Activated naive CD4-positive, alpha-beta T cell treated with anti-CD3 and anti-CD28 coated beads, Interleukin-2, amount 50 U/mL, for 16 hours (primary cell): ENCODE results near the gene NOX4.
"Not testable (repeated sequence)": the region's sequence is repeated elsewhere in the genome, so short reads cannot be mapped to it uniquely, and the experiment has no call there.

Experiments
- DNase-seq: peaks from one replicate; pipeline ENCODE4 v3.0.0-alpha.2; 2020

NOX4 gene

GRCh38 chr11:89457190-89457589 lies 34.0 kb downstream of the NOX4 start:
- no peak for DNase-seq

GRCh38 chr11:89456681-89457080 lies 34.5 kb downstream of the NOX4 start:
- DNase-seq = no peak

- DNase-seq = no peak
Observed at GRCh38 chr11:89452780-89453179, 38.4 kb downstream of the NOX4 start.

GRCh38 chr11:89447845-89448244 lies 43.3 kb downstream of the NOX4 start:
- no peak for DNase-seq

- no peak for DNase-seq
Observed at GRCh38 chr11:89443361-89444322, 47.5 kb downstream of the NOX4 start.

GRCh38 chr11:89442801-89443200 lies 48.4 kb downstream of the NOX4 start:
- DNase-seq = no peak

GRCh38 chr11:89441606-89442005 lies 49.6 kb downstream of the NOX4 start:
- no peak for DNase-seq

GRCh38 chr11:89437317-89437716 lies 53.9 kb downstream of the NOX4 start:
- no peak for DNase-seq

GRCh38 chr11:89436071-89436470 lies 55.1 kb downstream of the NOX4 start:
- DNase-seq = no peak

- DNase-seq = no peak
Observed at GRCh38 chr11:89433278-89433677, 57.9 kb downstream of the NOX4 start.

- not testable (repeated sequence) for DNase-seq
Observed at GRCh38 chr11:89432182-89432581, 59.0 kb downstream of the NOX4 start.

GRCh38 chr11:89426501-89426900 lies 64.7 kb downstream of the NOX4 start:
- DNase-seq = not testable (repeated sequence)

- no peak for DNase-seq
Observed at GRCh38 chr11:89421718-89422117, 69.5 kb downstream of the NOX4 start.

- DNase-seq = no peak
Observed at GRCh38 chr11:89420981-89421380, 70.2 kb downstream of the NOX4 start.

- DNase-seq = no peak
Observed at GRCh38 chr11:89416961-89417360, 74.2 kb downstream of the NOX4 start.

- not testable (repeated sequence) for DNase-seq
Observed at GRCh38 chr11:89411112-89411511, 80.1 kb downstream of the NOX4 start.

GRCh38 chr11:89410666-89411065 lies 80.5 kb downstream of the NOX4 start:
- DNase-seq = not testable (repeated sequence)

- not testable (repeated sequence) for DNase-seq
Observed at GRCh38 chr11:89408441-89408840, 82.7 kb downstream of the NOX4 start.

GRCh38 chr11:89405629-89406028 lies 85.5 kb downstream of the NOX4 start:
- no peak for DNase-seq

- DNase-seq = not testable (repeated sequence)
Observed at GRCh38 chr11:89391654-89392053, 99.5 kb downstream of the NOX4 start.

- DNase-seq = not testable (repeated sequence)
Observed at GRCh38 chr11:89387501-89387900, 103.7 kb downstream of the NOX4 start.

GRCh38 chr11:89382986-89383385 lies 108.2 kb downstream of the NOX4 start:
- DNase-seq = not testable (repeated sequence)

- DNase-seq = no peak
Observed at GRCh38 chr11:89381094-89381493, 110.1 kb downstream of the NOX4 start.

GRCh38 chr11:89379976-89380771 lies 111.0 kb downstream of the NOX4 start:
- DNase-seq = not testable (repeated sequence)
